PFSK-1 (cell line): ENCODE measurements around the gene MRPL58.

Experiments used
- POLR2AphosphoS5 ChIP-seq: IDR thresholded peaks from 2 replicates; pipeline ENCODE4 v1.6.1; 2012; ENCODE audit warnings: low read depth, mild to moderate bottlenecking, control low read depth, low read length, moderate library complexity
- SIN3A ChIP-seq: IDR thresholded peaks from 2 replicates; pipeline ENCODE4 v1.6.1; 2012; ENCODE audit warnings: mild to moderate bottlenecking, low read length, moderate library complexity, borderline replicate concordance; ENCODE audit not compliant: insufficient read depth
- TAF1 ChIP-seq: IDR thresholded peaks from 2 replicates; pipeline ENCODE4 v1.6.1; 2012; ENCODE audit warnings: low read length, control low read depth, borderline replicate concordance; ENCODE audit not compliant: insufficient read depth
- TF ChIP-seq, protein P1 (sequence below), 2 experiments: IDR thresholded peaks; 2 replicates each; pipeline versions ENCODE4 v1.6.1 to v1.8.0; 2011 to 2012; ENCODE audit warnings: low read depth in 2 of 2, low read length in 2 of 2, control low read depth in 1 of 2, inconsistent platforms in 1 of 2, mild to moderate bottlenecking in 1 of 2, moderate library complexity in 1 of 2; ENCODE audit not compliant: insufficient read depth in 1 of 2

DNA sequence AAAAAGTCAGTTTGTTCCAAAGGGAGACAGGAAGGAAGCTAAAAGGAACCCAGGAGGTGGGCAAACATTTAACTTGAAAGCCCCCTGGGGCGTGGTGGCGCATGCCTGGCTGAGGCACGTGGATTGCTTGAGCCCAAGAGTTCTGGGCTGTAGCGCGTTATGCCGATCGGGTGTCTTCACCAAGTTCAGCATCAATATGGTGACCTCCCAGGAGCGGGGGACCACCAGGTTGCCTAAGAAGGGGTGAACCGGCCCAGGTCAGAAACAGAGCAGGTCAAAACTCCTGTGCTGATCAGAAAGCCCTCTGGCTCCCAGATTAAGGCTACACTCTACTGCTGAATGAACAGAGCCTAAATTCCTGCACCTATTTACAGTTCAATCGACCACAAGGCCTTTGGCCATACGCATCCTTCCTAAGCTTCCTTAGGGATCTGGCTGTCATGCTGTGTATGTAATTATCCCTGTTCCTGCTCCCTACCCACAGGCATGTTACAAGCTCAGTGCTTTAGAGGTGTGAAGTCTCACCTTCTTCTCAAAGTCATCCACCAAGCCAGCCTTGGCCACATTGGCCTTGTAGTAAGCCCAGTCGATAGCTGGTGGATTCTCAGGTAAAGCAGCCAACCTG lies 29.3 kb downstream of the MRPL58 start:
- no peak for TF ChIP-seq POLR2AphosphoS5
- TF ChIP-seq, protein P1, sequence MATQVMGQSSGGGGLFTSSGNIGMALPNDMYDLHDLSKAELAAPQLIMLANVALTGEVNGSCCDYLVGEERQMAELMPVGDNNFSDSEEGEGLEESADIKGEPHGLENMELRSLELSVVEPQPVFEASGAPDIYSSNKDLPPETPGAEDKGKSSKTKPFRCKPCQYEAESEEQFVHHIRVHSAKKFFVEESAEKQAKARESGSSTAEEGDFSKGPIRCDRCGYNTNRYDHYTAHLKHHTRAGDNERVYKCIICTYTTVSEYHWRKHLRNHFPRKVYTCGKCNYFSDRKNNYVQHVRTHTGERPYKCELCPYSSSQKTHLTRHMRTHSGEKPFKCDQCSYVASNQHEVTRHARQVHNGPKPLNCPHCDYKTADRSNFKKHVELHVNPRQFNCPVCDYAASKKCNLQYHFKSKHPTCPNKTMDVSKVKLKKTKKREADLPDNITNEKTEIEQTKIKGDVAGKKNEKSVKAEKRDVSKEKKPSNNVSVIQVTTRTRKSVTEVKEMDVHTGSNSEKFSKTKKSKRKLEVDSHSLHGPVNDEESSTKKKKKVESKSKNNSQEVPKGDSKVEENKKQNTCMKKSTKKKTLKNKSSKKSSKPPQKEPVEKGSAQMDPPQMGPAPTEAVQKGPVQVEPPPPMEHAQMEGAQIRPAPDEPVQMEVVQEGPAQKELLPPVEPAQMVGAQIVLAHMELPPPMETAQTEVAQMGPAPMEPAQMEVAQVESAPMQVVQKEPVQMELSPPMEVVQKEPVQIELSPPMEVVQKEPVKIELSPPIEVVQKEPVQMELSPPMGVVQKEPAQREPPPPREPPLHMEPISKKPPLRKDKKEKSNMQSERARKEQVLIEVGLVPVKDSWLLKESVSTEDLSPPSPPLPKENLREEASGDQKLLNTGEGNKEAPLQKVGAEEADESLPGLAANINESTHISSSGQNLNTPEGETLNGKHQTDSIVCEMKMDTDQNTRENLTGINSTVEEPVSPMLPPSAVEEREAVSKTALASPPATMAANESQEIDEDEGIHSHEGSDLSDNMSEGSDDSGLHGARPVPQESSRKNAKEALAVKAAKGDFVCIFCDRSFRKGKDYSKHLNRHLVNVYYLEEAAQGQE (IDR thresholded peaks at IDR 0.05; ENCODE audit: insufficient read depth in 1 of 2, low read depth in 2 of 2, low read length in 2 of 2) = no peak
- no peak for TF ChIP-seq TAF1
- TF ChIP-seq SIN3A = no peak
